ENCODE results near the gene ACTN1.

GRCh38 chr14:69003626-69004025 lies 24.5 kb upstream of the ACTN1 start:
- TF ChIP-seq CTCF (IDR thresholded peaks at IDR 0.05 in 4 of 5, conservative IDR thresholded peaks at IDR 0.05 in 1 of 5): no peak
- TF ChIP-seq POLR2A (IDR thresholded peaks at IDR 0.05): no peak
